ENCODE measurements around the gene OR1L4. TPM values are rescaled to one million over a fixed set of nuclear protein-coding genes. Genes with fewer than 3 reads are reported as not detected.

The OR1L4 gene
- polyA plus RNA-seq (2012; ENCODE audit: insufficient read length, low read depth), result not detected

- TF ChIP-seq FOXP2 (optimal IDR thresholded peaks at IDR 0.05; ENCODE audit: borderline replicate concordance, extremely low read depth, extremely low read length, insufficient read depth) (no peak), TAF1 (IDR thresholded peaks at IDR 0.05; ENCODE audit: borderline replicate concordance, insufficient read depth, low read length) (no peak), POLR2AphosphoS5 (IDR thresholded peaks at IDR 0.05; ENCODE audit: low read depth, low read length) (no peak), REST (IDR thresholded peaks at IDR 0.05; ENCODE audit: insufficient read depth in 1 of 2, low read depth in 2 of 2, low read length in 2 of 2) (no peak), SIN3A (IDR thresholded peaks at IDR 0.05; ENCODE audit: borderline replicate concordance, insufficient read depth, low read length) (no peak)
Observed at GRCh38 chr9:122723690-122724089, at the start of gene OR1L4. TSS of gene OR1L4 (plus strand) at chr9:122723990. CDS start at chr9:122723990, 0 bp downstream.

GRCh38 chr9:122684851-122685250 is 38.9 kb upstream of the OR1L4 start:
- TF ChIP-seq TAF1 (IDR thresholded peaks at IDR 0.05; ENCODE audit: borderline replicate concordance, insufficient read depth, low read length), result no peak
- no peak for TF ChIP-seq POLR2AphosphoS5 (IDR thresholded peaks at IDR 0.05; ENCODE audit: low read depth, low read length)
- TF ChIP-seq SIN3A (IDR thresholded peaks at IDR 0.05; ENCODE audit: borderline replicate concordance, insufficient read depth, low read length), result no peak
- no peak for TF ChIP-seq FOXP2 (optimal IDR thresholded peaks at IDR 0.05; ENCODE audit: borderline replicate concordance, extremely low read depth, extremely low read length, insufficient read depth)
- no peak for TF ChIP-seq REST (IDR thresholded peaks at IDR 0.05; ENCODE audit: insufficient read depth in 1 of 2, low read depth in 2 of 2, low read length in 2 of 2)

GRCh38 chr9:122695696-122696095 is 28.1 kb upstream of the OR1L4 start:
- no peak for TF ChIP-seq POLR2AphosphoS5 (IDR thresholded peaks at IDR 0.05; ENCODE audit: low read depth, low read length)
- no peak for TF ChIP-seq REST (IDR thresholded peaks at IDR 0.05; ENCODE audit: insufficient read depth in 1 of 2, low read depth in 2 of 2, low read length in 2 of 2)
- no peak for TF ChIP-seq TAF1 (IDR thresholded peaks at IDR 0.05; ENCODE audit: borderline replicate concordance, insufficient read depth, low read length)
- no peak for TF ChIP-seq SIN3A (IDR thresholded peaks at IDR 0.05; ENCODE audit: borderline replicate concordance, insufficient read depth, low read length)
- no peak for TF ChIP-seq FOXP2 (optimal IDR thresholded peaks at IDR 0.05; ENCODE audit: borderline replicate concordance, extremely low read depth, extremely low read length, insufficient read depth)

GRCh38 chr9:122718038-122718437 is 5.8 kb upstream of the OR1L4 start:
- TF ChIP-seq FOXP2 (optimal IDR thresholded peaks at IDR 0.05; ENCODE audit: borderline replicate concordance, extremely low read depth, extremely low read length, insufficient read depth), result no peak
- no peak for TF ChIP-seq REST (IDR thresholded peaks at IDR 0.05; ENCODE audit: insufficient read depth in 1 of 2, low read depth in 2 of 2, low read length in 2 of 2)
- no peak for TF ChIP-seq SIN3A (IDR thresholded peaks at IDR 0.05; ENCODE audit: borderline replicate concordance, insufficient read depth, low read length)
- TF ChIP-seq TAF1 (IDR thresholded peaks at IDR 0.05; ENCODE audit: borderline replicate concordance, insufficient read depth, low read length), result no peak
- TF ChIP-seq POLR2AphosphoS5 (IDR thresholded peaks at IDR 0.05; ENCODE audit: low read depth, low read length), result no peak

- TF ChIP-seq POLR2AphosphoS5 (IDR thresholded peaks at IDR 0.05; ENCODE audit: low read depth, low read length), result no peak
- TF ChIP-seq FOXP2 (optimal IDR thresholded peaks at IDR 0.05; ENCODE audit: borderline replicate concordance, extremely low read depth, extremely low read length, insufficient read depth), result no peak
- no peak for TF ChIP-seq SIN3A (IDR thresholded peaks at IDR 0.05; ENCODE audit: borderline replicate concordance, insufficient read depth, low read length)
- TF ChIP-seq TAF1 (IDR thresholded peaks at IDR 0.05; ENCODE audit: borderline replicate concordance, insufficient read depth, low read length), result no peak
- no peak for TF ChIP-seq REST (IDR thresholded peaks at IDR 0.05; ENCODE audit: insufficient read depth in 1 of 2, low read depth in 2 of 2, low read length in 2 of 2)
Observed at GRCh38 chr9:122719218-122719617, 4.6 kb upstream of the OR1L4 start.
